Ishikawa (cell line): ENCODE results near the gene MESP1.

Source experiments
- CEBPB ChIP-seq: IDR thresholded peaks from 2 replicates; pipeline ENCODE4 v1.6.1; 2012
- EGR1 ChIP-seq: IDR thresholded peaks from 2 replicates; pipeline ENCODE4 v1.6.1; 2012
- EP300 ChIP-seq: IDR thresholded peaks from 2 replicates; pipeline ENCODE4 v1.6.1; 2012; ENCODE audit warnings: borderline replicate concordance
- FOXM1 ChIP-seq: IDR thresholded peaks from 2 replicates; pipeline ENCODE4 v1.6.1; 2012; ENCODE audit warnings: low read depth, borderline replicate concordance
- RAD21 ChIP-seq: IDR thresholded peaks from 2 replicates; pipeline ENCODE4 v1.6.1; 2012; ENCODE audit warnings: low read depth
- TAF1 ChIP-seq: IDR thresholded peaks from 2 replicates; pipeline ENCODE4 v1.6.1; 2012; ENCODE audit warnings: low read depth, mild to moderate bottlenecking
- TCF12 ChIP-seq: IDR thresholded peaks from 2 replicates; pipeline ENCODE4 v1.6.1; 2012; ENCODE audit warnings: low read depth
- TEAD4 ChIP-seq: IDR thresholded peaks from 2 replicates; pipeline ENCODE4 v1.6.1; 2012
- YY1 ChIP-seq: IDR thresholded peaks from 2 replicates; pipeline ENCODE4 v1.6.1; 2012; ENCODE audit warnings: low read depth
- TF ChIP-seq, protein P1 (sequence below): IDR thresholded peaks from 2 replicates; pipeline ENCODE4 v1.6.1; 2012
- TF ChIP-seq, protein P2 (sequence below): IDR thresholded peaks from 2 replicates; pipeline ENCODE4 v1.6.1; 2012; ENCODE audit warnings: low read depth, mild to moderate bottlenecking

DNA sequence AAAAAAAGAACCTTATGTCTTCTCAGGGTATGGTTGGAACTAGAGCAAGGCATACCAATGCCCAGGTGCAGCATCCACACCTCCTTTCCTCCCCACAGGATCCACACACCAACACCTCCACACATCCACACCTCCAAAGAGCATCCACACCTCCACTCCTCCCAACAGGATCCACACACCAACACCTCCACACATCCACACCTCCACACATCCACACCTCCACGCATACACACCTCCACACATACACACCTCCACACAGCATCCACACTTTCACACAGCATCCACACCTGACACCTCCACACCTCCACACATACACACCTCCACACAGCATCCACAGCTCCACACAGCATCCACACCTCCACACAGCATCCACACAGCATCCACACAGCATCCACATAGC is 5.3 kb downstream of the MESP1 start:
- TF ChIP-seq TAF1 = no peak
- no peak for TF ChIP-seq EP300
- TF ChIP-seq RAD21 = no peak
- TF ChIP-seq TCF12 = no peak
- TF ChIP-seq FOXM1 = no peak
- TF ChIP-seq EGR1 = no peak
- TF ChIP-seq TEAD4 = no peak
- TF ChIP-seq, protein P1, sequence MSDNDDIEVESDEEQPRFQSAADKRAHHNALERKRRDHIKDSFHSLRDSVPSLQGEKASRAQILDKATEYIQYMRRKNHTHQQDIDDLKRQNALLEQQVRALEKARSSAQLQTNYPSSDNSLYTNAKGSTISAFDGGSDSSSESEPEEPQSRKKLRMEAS = no peak
- no peak for TF ChIP-seq YY1
- TF ChIP-seq, protein P2, sequence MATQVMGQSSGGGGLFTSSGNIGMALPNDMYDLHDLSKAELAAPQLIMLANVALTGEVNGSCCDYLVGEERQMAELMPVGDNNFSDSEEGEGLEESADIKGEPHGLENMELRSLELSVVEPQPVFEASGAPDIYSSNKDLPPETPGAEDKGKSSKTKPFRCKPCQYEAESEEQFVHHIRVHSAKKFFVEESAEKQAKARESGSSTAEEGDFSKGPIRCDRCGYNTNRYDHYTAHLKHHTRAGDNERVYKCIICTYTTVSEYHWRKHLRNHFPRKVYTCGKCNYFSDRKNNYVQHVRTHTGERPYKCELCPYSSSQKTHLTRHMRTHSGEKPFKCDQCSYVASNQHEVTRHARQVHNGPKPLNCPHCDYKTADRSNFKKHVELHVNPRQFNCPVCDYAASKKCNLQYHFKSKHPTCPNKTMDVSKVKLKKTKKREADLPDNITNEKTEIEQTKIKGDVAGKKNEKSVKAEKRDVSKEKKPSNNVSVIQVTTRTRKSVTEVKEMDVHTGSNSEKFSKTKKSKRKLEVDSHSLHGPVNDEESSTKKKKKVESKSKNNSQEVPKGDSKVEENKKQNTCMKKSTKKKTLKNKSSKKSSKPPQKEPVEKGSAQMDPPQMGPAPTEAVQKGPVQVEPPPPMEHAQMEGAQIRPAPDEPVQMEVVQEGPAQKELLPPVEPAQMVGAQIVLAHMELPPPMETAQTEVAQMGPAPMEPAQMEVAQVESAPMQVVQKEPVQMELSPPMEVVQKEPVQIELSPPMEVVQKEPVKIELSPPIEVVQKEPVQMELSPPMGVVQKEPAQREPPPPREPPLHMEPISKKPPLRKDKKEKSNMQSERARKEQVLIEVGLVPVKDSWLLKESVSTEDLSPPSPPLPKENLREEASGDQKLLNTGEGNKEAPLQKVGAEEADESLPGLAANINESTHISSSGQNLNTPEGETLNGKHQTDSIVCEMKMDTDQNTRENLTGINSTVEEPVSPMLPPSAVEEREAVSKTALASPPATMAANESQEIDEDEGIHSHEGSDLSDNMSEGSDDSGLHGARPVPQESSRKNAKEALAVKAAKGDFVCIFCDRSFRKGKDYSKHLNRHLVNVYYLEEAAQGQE = no peak
- no peak for TF ChIP-seq CEBPB
